HG03139 (cell line): ENCODE measurements around the gene ERN1.

Experiments used
- ATAC-seq: cut with Tn5 transposase; IDR thresholded peaks from one replicate; pipeline ENCODE4 v1.9.1; 2021; ENCODE audit not compliant: unreplicated experiment

ERN1 gene

DNA sequence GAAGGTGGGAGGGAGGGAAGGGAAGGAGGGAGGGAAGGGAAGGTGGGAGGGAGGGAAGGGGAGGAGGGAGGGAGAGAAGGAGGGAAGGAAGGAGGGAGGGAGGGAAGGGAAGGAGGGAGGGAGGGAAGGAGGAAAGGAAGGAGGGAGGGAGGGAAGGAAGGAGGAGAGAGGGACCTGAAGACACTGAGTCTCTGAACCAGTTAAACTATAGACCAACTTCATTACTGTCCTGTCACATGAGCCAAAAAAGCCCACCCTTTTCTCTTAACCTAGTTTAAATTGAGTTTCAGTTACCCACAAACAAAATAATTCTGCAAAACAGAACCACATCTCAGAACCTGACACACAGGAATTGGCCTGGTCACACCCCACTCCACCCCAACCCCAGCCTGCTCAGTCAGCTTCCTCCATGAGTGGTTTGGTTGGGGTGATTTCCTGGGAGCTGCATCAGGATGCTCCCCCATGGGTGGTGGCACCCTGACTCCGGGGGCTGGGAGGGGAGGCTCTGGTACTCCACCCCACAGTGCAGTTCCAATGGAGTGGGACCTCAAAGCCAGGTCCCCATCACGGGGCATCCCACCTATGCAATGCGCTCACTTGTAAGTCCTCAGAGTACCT is 136.5 kb downstream of the ERN1 start:
- no peak for ATAC-seq

DNA sequence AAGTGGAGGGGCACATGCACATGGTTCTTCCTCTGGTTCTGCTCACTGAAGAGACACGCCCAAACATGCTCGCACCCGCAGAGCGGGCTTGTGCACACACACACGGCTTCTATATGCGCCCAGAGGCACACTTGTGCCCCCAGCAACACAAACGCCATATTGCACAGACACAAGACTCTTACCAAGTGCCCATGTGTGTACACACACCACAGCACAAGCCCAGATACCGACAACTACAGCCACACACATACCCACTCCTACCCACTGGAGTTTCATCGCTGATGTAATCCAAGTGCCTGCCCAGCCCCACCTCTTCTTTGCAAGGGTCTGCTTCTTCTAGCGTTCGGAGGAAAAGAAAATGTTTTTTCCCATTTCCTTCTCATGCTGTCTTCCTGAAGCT is 138.3 kb downstream of the ERN1 start:
- no peak for ATAC-seq

DNA sequence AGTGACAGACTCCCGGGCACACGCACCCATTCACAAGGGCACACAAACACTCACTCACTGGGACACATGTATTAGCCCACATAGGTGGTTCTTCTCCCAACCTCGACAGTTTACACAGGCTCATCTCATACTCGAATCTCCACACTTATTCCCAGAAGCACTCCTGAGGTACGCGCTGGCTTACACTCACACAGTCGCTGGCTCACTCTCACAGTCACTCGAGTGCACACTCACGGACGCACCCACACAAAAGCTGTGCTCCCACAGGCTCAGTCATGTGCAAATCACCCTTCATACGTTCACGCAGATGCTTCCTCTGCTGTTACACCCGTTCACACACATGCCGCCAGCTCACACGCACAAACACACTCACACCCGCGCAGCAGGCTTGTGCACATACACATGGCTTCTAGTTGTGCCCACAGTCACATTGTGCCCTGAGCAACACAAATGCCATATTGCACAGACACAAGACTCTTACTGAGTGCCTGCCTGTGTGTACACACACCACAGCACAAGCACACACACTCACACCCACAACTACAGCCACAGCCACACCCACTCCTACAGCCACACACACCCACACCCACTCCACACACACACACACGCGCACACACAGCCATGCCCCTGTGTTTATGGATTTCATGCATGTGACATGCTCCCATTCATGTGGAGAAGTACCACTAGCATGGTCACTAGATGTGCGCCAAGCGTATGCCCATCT is 140.2 kb downstream of the ERN1 start:
- ATAC-seq, result no peak
